HepG2 (cell line): Measurements from ENCODE around the gene JOSD1. TPM values are rescaled to one million over a fixed set of nuclear protein-coding genes. Genes with fewer than 3 reads are reported as not detected.

ENCODE experiments used
- EEA1 ChIP-seq: sonication (generic); formaldehyde crosslinking; IDR thresholded peaks from 2 replicates; pipeline ENCODE4 v1.5.1; 2020; ENCODE audit warnings: mild to moderate bottlenecking, missing genetic modification reagents, borderline replicate concordance
- GPN1 ChIP-seq: sonication (generic); formaldehyde crosslinking; IDR thresholded peaks from 2 replicates; pipeline ENCODE4 v1.5.1; 2020; ENCODE audit warnings: missing genetic modification reagents, borderline replicate concordance
- KLF16 ChIP-seq, 2 experiments: sonication (generic) in 1 of 2; formaldehyde crosslinking in 1 of 2; IDR thresholded peaks; 2 replicates each; pipeline versions ENCODE4 v1.6.1 to v1.8.0; 2016 to 2023; ENCODE audit warnings: missing genetic modification reagents in 2 of 2, missing compliant biosample characterization in 1 of 2
- MED1 ChIP-seq: sonication (generic); formaldehyde crosslinking; IDR thresholded peaks from 2 replicates; pipeline ENCODE4 v1.4.0; 2020; ENCODE audit warnings: missing genetic modification reagents
- RBM39 ChIP-seq: fragments of 200-400 bp; formaldehyde crosslinking; IDR thresholded peaks from one replicate; pipeline ENCODE4 v1.6.1; 2018; ENCODE audit warnings: antibody characterized with exemption, mild to moderate bottlenecking, low read depth, low read length; ENCODE audit not compliant: poor library complexity, severe bottlenecking
- SNAPC2 ChIP-seq: sonication (generic); formaldehyde crosslinking; IDR thresholded peaks from 2 replicates; pipeline ENCODE4 v1.8.1; 2022; ENCODE audit warnings: mild to moderate bottlenecking, missing genetic modification reagents
- SP2 ChIP-seq: sonication (generic); formaldehyde crosslinking; IDR thresholded peaks from 2 replicates; pipeline ENCODE4 v1.5.1; 2020; ENCODE audit warnings: mild to moderate bottlenecking, missing genetic modification reagents
- SRSF4 ChIP-seq: fragments of 200-400 bp; formaldehyde crosslinking; IDR thresholded peaks from one replicate; pipeline ENCODE4 v1.6.1; 2018; ENCODE audit warnings: mild to moderate bottlenecking, low read depth, low read length, moderate library complexity; ENCODE audit not compliant: poor library complexity, severe bottlenecking
- ZHX2 ChIP-seq, 2 experiments: sonication (generic) in 1 of 2; formaldehyde crosslinking in 1 of 2; IDR thresholded peaks; 2 replicates each; pipeline versions ENCODE4 v1.6.1 to v1.9.0; 2014 to 2022; ENCODE audit warnings: antibody characterized with exemption in 1 of 2, borderline replicate concordance in 1 of 2, inconsistent platforms in 1 of 2, low read depth in 1 of 2, missing genetic modification reagents in 1 of 2
- polyA plus RNA-seq, 8 experiments: library from polyadenylated mRNA; depleted of rRNA in 3 of 8; stranded (reverse) in 7 of 8; unstranded in 1 of 8; fragments of >200 nt; fragmentation: Illumina TruSeq in 4 of 8; extraction: Trizol in 4 of 8; gene quantifications; 2 replicates each; pipeline versions ENCODE4 v1.2.1 to v1.2.3, GENCODE V29; 2011 to 2016; ENCODE audit warnings: low read depth in 4 of 8, missing spikeins in 1 of 8, mixed read lengths in 1 of 8; ENCODE audit not compliant: insufficient read depth in 1 of 8
- total RNA-seq, 5 experiments: library from RNA; depleted of rRNA; stranded (reverse); fragments of >200 nt; fragmentation: Illumina TruSeq; extraction: Trizol; gene quantifications; 2 replicates each; pipeline ENCODE4 v1.2.3, GENCODE V29; 2016; ENCODE audit warnings: low read depth in 1 of 5
- TF ChIP-seq, protein P1 (sequence below): sonication (generic); formaldehyde crosslinking; IDR thresholded peaks from 2 replicates; pipeline ENCODE4 v1.4.0; 2020; ENCODE audit warnings: mild to moderate bottlenecking, missing genetic modification reagents
- TF ChIP-seq, protein P2 (sequence below): IDR thresholded peaks from 2 replicates; pipeline ENCODE4 v1.4.0; 2020; ENCODE audit warnings: mild to moderate bottlenecking, missing genetic modification reagents

JOSD1 gene
- total and polyA plus RNA-seq, 2 of the 13 experiments (the other 11 are each of a cell fraction or from before 2014, with no cell fraction given), result 31.7 to 38.4 TPM

- TF ChIP-seq ZHX2 (IDR thresholded peaks at IDR 0.05; ENCODE audit: low read depth) (no peak), ZHX2 (CRISPR knock-in tag; IDR thresholded peaks at IDR 0.05; ENCODE audit: borderline replicate concordance) (no peak), RBM39 (no peak), GPN1 (CRISPR knock-in tag) (no peak), SP2 (CRISPR knock-in tag) (no peak), EEA1 (CRISPR knock-in tag) (no peak), MED1 (CRISPR knock-in tag) (peak; percentile 20; the same call in 1 of the 2 replicates), KLF16 (CRISPR knock-in tag; IDR thresholded peaks at IDR 0.05) (no peak), SNAPC2 (CRISPR knock-in tag) (no peak), SRSF4 (no peak)
- TF ChIP-seq, protein P1, sequence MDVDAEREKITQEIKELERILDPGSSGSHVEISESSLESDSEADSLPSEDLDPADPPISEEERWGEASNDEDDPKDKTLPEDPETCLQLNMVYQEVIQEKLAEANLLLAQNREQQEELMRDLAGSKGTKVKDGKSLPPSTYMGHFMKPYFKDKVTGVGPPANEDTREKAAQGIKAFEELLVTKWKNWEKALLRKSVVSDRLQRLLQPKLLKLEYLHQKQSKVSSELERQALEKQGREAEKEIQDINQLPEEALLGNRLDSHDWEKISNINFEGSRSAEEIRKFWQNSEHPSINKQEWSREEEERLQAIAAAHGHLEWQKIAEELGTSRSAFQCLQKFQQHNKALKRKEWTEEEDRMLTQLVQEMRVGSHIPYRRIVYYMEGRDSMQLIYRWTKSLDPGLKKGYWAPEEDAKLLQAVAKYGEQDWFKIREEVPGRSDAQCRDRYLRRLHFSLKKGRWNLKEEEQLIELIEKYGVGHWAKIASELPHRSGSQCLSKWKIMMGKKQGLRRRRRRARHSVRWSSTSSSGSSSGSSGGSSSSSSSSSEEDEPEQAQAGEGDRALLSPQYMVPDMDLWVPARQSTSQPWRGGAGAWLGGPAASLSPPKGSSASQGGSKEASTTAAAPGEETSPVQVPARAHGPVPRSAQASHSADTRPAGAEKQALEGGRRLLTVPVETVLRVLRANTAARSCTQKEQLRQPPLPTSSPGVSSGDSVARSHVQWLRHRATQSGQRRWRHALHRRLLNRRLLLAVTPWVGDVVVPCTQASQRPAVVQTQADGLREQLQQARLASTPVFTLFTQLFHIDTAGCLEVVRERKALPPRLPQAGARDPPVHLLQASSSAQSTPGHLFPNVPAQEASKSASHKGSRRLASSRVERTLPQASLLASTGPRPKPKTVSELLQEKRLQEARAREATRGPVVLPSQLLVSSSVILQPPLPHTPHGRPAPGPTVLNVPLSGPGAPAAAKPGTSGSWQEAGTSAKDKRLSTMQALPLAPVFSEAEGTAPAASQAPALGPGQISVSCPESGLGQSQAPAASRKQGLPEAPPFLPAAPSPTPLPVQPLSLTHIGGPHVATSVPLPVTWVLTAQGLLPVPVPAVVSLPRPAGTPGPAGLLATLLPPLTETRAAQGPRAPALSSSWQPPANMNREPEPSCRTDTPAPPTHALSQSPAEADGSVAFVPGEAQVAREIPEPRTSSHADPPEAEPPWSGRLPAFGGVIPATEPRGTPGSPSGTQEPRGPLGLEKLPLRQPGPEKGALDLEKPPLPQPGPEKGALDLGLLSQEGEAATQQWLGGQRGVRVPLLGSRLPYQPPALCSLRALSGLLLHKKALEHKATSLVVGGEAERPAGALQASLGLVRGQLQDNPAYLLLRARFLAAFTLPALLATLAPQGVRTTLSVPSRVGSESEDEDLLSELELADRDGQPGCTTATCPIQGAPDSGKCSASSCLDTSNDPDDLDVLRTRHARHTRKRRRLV (CRISPR knock-in tag), result no peak
- TF ChIP-seq, protein P2, sequence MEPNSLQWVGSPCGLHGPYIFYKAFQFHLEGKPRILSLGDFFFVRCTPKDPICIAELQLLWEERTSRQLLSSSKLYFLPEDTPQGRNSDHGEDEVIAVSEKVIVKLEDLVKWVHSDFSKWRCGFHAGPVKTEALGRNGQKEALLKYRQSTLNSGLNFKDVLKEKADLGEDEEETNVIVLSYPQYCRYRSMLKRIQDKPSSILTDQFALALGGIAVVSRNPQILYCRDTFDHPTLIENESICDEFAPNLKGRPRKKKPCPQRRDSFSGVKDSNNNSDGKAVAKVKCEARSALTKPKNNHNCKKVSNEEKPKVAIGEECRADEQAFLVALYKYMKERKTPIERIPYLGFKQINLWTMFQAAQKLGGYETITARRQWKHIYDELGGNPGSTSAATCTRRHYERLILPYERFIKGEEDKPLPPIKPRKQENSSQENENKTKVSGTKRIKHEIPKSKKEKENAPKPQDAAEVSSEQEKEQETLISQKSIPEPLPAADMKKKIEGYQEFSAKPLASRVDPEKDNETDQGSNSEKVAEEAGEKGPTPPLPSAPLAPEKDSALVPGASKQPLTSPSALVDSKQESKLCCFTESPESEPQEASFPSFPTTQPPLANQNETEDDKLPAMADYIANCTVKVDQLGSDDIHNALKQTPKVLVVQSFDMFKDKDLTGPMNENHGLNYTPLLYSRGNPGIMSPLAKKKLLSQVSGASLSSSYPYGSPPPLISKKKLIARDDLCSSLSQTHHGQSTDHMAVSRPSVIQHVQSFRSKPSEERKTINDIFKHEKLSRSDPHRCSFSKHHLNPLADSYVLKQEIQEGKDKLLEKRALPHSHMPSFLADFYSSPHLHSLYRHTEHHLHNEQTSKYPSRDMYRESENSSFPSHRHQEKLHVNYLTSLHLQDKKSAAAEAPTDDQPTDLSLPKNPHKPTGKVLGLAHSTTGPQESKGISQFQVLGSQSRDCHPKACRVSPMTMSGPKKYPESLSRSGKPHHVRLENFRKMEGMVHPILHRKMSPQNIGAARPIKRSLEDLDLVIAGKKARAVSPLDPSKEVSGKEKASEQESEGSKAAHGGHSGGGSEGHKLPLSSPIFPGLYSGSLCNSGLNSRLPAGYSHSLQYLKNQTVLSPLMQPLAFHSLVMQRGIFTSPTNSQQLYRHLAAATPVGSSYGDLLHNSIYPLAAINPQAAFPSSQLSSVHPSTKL, result no peak
Observed at GRCh38 chr22:38744981-38745380, 44.2 kb upstream of the JOSD1 start (continued).
